Heart left ventricle (tissue), 16 donors: Measurements from ENCODE around the gene PKN2. TPM values are rescaled to one million over a fixed set of nuclear protein-coding genes. Genes with fewer than 3 reads are reported as not detected.

Experiments used
- ATAC-seq, 4 donors: fragments of 200-7000 bp; cut with Tn5 transposase; one replicate each; pipeline ENCODE4 v1.9.1; 2020 to 2022; ENCODE audit warnings: moderate library complexity in 4 of 4, mild to moderate bottlenecking in 3 of 4, moderate number of reproducible peaks in 1 of 4
- DNase-seq, 5 donors: peaks; one replicate each; pipeline ENCODE4 v3.0.0-alpha.2; 2020
- H3K27ac ChIP-seq, 12 donors: fragments of 200-600 bp; sonication (generic) in 4 of 12; one replicate each; pipeline versions ENCODE4 v1.5.0 to v1.8.0; 2016 to 2022; ENCODE audit warnings: mild to moderate bottlenecking in 2 of 12
- H3K27me3 ChIP-seq, 9 donors: fragments of 200-600 bp; sonication (generic) in 2 of 9; one replicate each; pipeline versions ENCODE4 v1.5.1 to v1.8.0; 2016 to 2022; ENCODE audit warnings: mild to moderate bottlenecking in 3 of 9
- H3K36me3 ChIP-seq, 9 donors: fragments of 200-600 bp; sonication (generic) in 2 of 9; one replicate each; pipeline versions ENCODE4 v1.5.0 to v1.8.0; 2018 to 2022; ENCODE audit warnings: mild to moderate bottlenecking in 2 of 9
- H3K4me1 ChIP-seq, 12 donors: fragments of 200-600 bp; sonication (generic) in 4 of 12; one replicate each; pipeline versions ENCODE4 v1.5.0 to v1.8.0; 2016 to 2022; ENCODE audit warnings: mild to moderate bottlenecking in 3 of 12
- H3K4me3 ChIP-seq, 12 donors: fragments of 200-600 bp; sonication (generic) in 4 of 12; one replicate each; pipeline versions ENCODE4 v1.5.0 to v1.8.0; 2017 to 2022; ENCODE audit warnings: mild to moderate bottlenecking in 9 of 12, moderate library complexity in 4 of 12
- H3K9me3 ChIP-seq, 12 donors: fragments of 200-600 bp; sonication (generic) in 4 of 12; one replicate each; pipeline versions ENCODE4 v1.5.0 to v1.8.0; 2016 to 2022; ENCODE audit warnings: mild to moderate bottlenecking in 1 of 12
- CTCF ChIP-seq, 12 donors: fragments of 200-600 bp; sonication (generic) in 4 of 12; IDR thresholded peaks; one replicate each; pipeline versions ENCODE4 v1.5.0 to v1.8.0; 2018 to 2022; ENCODE audit warnings: antibody characterized with exemption in 12 of 12, mild to moderate bottlenecking in 5 of 12
- POLR2A ChIP-seq, 2 donors: fragments of 450-650 bp; IDR thresholded peaks; one replicate each; pipeline ENCODE4 v1.6.1; 2017; ENCODE audit warnings: antibody characterized with exemption in 2 of 2, mild to moderate bottlenecking in 2 of 2, moderate library complexity in 2 of 2
- WGBS, 4 donors: extraction: QIAGEN DNeasy Blood & Tissue Kit in 2 of 4; methylation state at CpG; one replicate each; pipeline versions ENCODE4 v1.1.5 to v1.1.7; 2013 to 2018; 5-methylcytosine and 5-hydroxymethylcytosine counted together
- intact Hi-C, 10 donors: fragments of 100-400 bp; cut with DNase I; formaldehyde crosslinking; loops; one replicate each; pipeline versions ENCODE4 v1.11.1 to v1.14.2; 2022
- long read RNA-seq, 3 donors: library from polyadenylated mRNA; unstranded; transcript quantifications; one replicate each; pipeline ENCODE4 v2.0.0, GENCODE V29; 2020 to 2021
- polyA plus RNA-seq, 2 donors: library from polyadenylated mRNA; stranded (reverse); fragments of 200-250 nt; gene quantifications; one replicate each; pipeline ENCODE4 v1.2.3, GENCODE V29; 2013
- total RNA-seq, 9 donors: library from RNA; depleted of rRNA in 2 of 9; stranded (reverse); fragments of >200 nt in 2 of 9; fragmentation: NEBNext Ultra II Directional in 3 of 9; extraction: Animal tissue kit (Norgen Biotek cat#: 25700) in 3 of 9; gene quantifications; one replicate each; pipeline versions ENCODE4 v1.1.0 to v1.2.4, GENCODE V29; 2016 to 2023
- donor health status: ischemic (EF 13 %, LVEDD 7.1; RV severe dilation, severe dysfunction).
- donor health status: healthy with polysubstance abuse.
- donor health status: DM: no; HTN: yes; CAD: no.
- donor health status: DM: no; HTN: no; CAD: no.
- donor health status: ischemic (EF 25% LVEDD 6.9; RV normal size, moderate dysfunction).
- donor health status: ischemic (EF 25% LVEDD 5.7; RV mildly dilated, moderate dysfunction).
- donor health status: healthy.
- donor health status: DM: yes; HTN: yes; CAD: no.
- donor health status: ischemic (EF 35%, LVEDD 5.7; RV mildly dilated, moderate dysfunction).
- donor health status: nonischemic (EF 11% LVEDD 7.7; RV severe dilation, severe dysfunction).
- donor health status: DM: yes; HTN: yes; CAD: no.
- donor health status: PGD.
- donor health status: ischemic (EF 29% LVEDD 5.4; RV normal size, mild dysfunction).
- donor health status: nonischemic (EF 23%, LVEDD 6.1; RV moderate dilation, normal function).

PKN2 gene
- total RNA-seq (10 to 100 TPM; 20.3 to 43.8 (median 34.3) TPM), polyA plus RNA-seq (10 to 100 TPM in 1 of 2 donors, 1 to 10 TPM in 1; 7.3 to 12.9 TPM)
- long read RNA-seq, donor 1, full-length matches to known transcripts: 13 of 25 reads
- long read RNA-seq, donor 1, partial matches to known transcripts: 6 of 25 reads
- long read RNA-seq, donor 1, other reads (novel, unspliced or antisense): 6 of 25 reads
- long read RNA-seq, donor 2, full-length matches to known transcripts: 18 of 31 reads
- long read RNA-seq, donor 2, partial matches to known transcripts: 12 of 31 reads
- long read RNA-seq, donor 2, other reads (novel, unspliced or antisense): 1 of 31 reads
- long read RNA-seq, donor 3, full-length matches to known transcripts: 15 of 27 reads
- long read RNA-seq, donor 3, partial matches to known transcripts: 5 of 27 reads
- long read RNA-seq, donor 3, other reads (novel, unspliced or antisense): 7 of 27 reads

GRCh38 chr1:88683541-88684481, at the start of gene PKN2:
TSS of gene PKN2 (plus strand) at chr1:88684273. CDS start at chr1:88684581, 308 bp downstream.
- peak within 1 kb of the TSS; percentile 70 to 91 (median 86) for H3K4me3 ChIP-seq
- H3K27me3 ChIP-seq: no peaks in the 10 kb centered on the region
- TF ChIP-seq CTCF (IDR thresholded peaks at IDR 0.05) (peak in 11 of 12 donors; percentile 6 to 58 (median 20)), POLR2A (IDR thresholded peaks at IDR 0.05) (peak; percentile 34 to 90)
- peaks cover 0 to 41% (median 27%) of the 10 kb centered on the region in 12 donors for H3K4me1 ChIP-seq
- intact Hi-C loops: loop anchor here in 3 of 10 donors (1.0 to 10.0 kb wide), 4 partner anchors 29 to 211 kb away; partner anchors contain the start of gene GTF2B (in 2 of the 3)
- peaks cover 0 to 9% (median 0%) of the 10 kb centered on the region in 9 donors for H3K36me3 ChIP-seq
- peak; percentile 99 to 100 (median 99) for ATAC-seq
- 0 to 1% (median 0%) methylated on average over 55 to 66 of the region's 66 CpGs for WGBS, 4 donors
- peak within 1 kb of the TSS; percentile 86 to 96 (median 94) for H3K27ac ChIP-seq
- DNase-seq: peak; percentile 98 to 99 (median 98)
- no peaks in the 10 kb centered on the region for H3K9me3 ChIP-seq

DNA sequence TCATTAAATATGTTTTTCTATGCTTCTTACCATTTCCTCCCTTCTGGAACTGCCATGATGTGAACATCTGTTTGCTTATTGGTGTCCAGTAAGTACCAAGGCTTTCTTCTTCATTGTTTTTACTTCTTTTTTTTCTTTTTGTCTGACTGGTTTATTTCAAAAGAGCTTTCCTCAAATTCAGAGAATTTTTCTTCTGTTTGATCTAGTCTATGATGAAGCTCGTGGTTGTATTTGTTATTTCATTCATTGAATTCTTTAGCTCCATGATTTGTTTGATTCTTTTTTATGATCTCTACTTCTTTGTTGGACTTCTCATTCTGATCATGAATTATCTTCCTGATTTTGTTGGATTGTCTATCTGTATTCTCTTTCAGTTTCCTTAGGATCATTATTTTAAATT, 49.5 kb upstream of the PKN2 start:
- WGBS, 4 donors: 83 to 87% (median 84%) methylated on average over 1 of the region's 1 CpG
- intact Hi-C loops: no loop called here
- Histone ChIP-seq H3K4me3 (no peak overlapping the region), H3K4me1 (no peaks in the 10 kb centered on the region), H3K27ac (no peak overlapping the region), H3K27me3 (no peaks in the 10 kb centered on the region), H3K36me3 (no peaks in the 10 kb centered on the region), H3K9me3 (peaks cover 0 to 40% (median 19%) of the 10 kb centered on the region in 12 donors)
- ATAC-seq (no peak), DNase-seq (no peak)
- TF ChIP-seq CTCF (IDR thresholded peaks at IDR 0.05) (no peak), POLR2A (IDR thresholded peaks at IDR 0.05) (no peak)

- TF ChIP-seq CTCF (IDR thresholded peaks at IDR 0.05): no peak
- TF ChIP-seq POLR2A (IDR thresholded peaks at IDR 0.05): no peak
- Histone ChIP-seq H3K27ac (no peak overlapping the region), H3K27me3 (no peaks in the 10 kb centered on the region), H3K4me1 (no peaks in the 10 kb centered on the region), H3K4me3 (no peak overlapping the region), H3K9me3 (peaks cover 0 to 20% (median 5%) of the 10 kb centered on the region in 12 donors), H3K36me3 (no peaks in the 10 kb centered on the region)
- ATAC-seq (no peak), DNase-seq (no peak)
- WGBS, 4 donors: 69 to 94% (median 88%) methylated on average over 1 of the region's 1 CpG
- intact Hi-C loops: no loop called here
Observed at GRCh38 chr1:88640060-88640459, 44.0 kb upstream of the PKN2 start.

- no peak for TF ChIP-seq CTCF (IDR thresholded peaks at IDR 0.05)
- TF ChIP-seq POLR2A (IDR thresholded peaks at IDR 0.05): no peak
- intact Hi-C loops: no loop called here
- Histone ChIP-seq H3K27me3 (no peaks in the 10 kb centered on the region), H3K4me1 (no peaks in the 10 kb centered on the region), H3K9me3 (no peaks in the 10 kb centered on the region), H3K27ac (no peak overlapping the region), H3K4me3 (no peak overlapping the region), H3K36me3 (no peaks in the 10 kb centered on the region)
- DNase-seq (no peak), ATAC-seq (no peak)
Observed at GRCh38 chr1:88645886-88646285, 38.2 kb upstream of the PKN2 start.
